ENCODE results near the gene ASAP2.
"Not testable (repeated sequence)": the region's sequence is repeated elsewhere in the genome, so short reads cannot be mapped to it uniquely, and the experiment has no call there.

Gene ASAP2

DNA sequence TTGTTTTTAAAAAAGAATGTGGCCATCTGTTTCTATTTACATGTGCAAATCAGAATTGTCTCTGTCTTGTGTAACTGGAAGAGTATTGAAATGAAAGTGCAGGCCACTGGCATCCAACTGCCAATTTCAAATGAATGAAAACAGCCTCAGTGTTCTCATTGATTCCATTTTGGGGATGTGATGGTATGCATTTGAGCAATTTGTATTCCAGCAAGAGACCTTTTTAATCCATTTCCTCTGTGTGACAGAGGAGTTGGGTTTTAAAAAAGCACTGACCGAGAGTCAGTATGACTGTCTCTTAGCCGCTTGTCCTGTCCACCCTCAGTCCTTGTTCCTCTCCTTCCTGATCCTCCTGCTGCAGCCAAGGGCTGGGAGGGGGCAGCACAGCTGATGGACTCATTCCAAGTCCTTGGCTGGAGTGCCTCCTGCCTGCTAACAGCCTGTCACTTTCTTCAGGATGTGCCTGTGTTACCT lies 50.0 kb downstream of the ASAP2 start:
- DNase-seq = no peak

DNA sequence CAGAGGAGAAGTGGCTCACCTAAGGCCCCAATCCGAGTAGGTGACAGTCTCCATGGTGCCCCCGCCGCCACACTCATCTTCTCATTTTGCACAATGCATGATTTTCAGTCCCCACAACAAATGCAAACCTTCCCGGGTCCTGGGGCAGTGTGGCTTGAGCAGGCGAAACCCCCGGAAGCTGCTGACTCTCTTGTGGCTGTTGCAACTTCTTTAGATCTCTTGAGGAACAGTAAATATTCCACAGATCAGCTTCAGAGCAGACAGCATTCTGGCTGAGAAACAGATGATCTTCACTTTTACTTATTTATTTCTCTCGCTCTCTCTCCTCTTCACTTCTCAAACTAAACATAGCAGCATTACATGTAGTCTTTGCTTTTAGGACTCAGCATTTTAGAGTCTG lies 51.9 kb downstream of the ASAP2 start:
- no peak for DNase-seq

DNA sequence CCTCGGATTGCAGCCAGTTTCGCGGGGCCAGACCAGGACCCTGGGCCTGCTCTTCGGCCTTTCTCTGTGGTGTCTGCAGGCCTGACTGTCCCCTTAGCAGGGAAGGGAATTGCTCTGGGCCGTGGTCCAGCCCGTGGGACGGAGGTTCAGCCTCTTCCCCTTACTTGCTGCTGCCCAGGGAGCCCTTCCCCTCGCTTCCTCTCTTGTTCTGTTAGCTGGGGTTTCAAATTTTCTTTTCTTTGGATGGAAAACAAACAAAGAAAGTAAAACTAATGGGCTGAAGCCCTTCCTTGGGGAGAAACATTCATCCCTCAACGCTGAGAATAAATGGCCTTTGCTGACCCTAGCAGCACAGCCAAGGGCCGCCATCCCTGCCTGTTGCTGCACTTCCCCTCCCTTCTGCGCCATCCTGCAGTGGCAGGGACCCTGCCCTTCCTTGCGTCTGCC lies 52.4 kb downstream of the ASAP2 start:
- DNase-seq = no peak

DNA sequence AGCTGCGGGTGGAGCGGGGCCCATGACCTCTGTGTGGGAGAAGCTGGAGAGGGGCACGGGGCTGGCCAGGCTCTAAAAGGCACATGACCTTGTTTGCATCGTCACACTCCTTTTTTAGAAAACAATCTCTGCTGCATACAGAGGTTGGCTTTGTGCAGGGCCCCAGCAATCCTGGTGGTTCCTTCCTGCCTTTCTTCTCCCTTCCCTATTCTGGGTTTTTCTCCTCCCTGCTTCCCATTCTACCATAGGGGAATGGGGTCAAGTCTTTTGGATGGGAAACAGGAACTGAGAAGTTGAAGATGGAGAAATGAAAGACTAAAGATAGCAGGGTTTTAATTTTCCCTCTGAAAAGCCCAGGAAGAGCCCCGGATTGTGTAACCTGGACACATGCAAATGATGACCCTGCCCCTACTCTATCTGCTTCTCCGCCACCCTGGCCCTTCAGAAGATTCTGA lies 53.9 kb downstream of the ASAP2 start:
- DNase-seq = no peak

DNA sequence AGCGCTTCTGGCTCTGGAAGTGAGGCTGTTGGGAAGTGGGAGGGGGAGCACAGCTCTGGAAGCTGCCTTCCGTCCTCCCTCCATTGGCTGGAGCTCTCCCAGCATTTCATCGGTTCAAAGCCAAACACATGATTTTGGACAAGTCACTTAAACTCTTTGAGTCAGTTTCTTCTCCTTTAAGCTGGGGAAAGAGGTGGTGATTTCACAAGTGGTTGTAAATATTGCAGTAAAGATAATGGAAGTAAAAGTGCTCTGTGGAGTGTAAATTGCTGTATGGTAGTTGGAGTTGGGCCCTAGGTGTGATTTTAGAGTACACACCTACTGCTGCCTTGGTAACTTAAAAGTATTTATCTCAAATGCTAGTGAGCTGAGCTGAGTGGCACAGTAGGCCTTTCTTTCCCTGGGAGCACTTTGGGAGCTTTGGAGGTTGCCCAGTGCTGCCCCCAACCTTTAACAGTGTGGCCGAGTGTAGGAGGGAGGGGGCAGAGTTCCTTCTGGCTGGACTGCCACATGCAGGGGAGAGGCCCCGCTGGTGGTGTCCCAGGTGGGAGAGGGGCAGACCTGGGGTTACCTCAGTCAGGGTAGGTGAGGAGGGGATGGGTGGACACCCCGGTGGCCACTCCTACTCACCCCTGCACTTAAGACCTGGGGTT lies 54.7 kb downstream of the ASAP2 start:
- no peak for DNase-seq

DNA sequence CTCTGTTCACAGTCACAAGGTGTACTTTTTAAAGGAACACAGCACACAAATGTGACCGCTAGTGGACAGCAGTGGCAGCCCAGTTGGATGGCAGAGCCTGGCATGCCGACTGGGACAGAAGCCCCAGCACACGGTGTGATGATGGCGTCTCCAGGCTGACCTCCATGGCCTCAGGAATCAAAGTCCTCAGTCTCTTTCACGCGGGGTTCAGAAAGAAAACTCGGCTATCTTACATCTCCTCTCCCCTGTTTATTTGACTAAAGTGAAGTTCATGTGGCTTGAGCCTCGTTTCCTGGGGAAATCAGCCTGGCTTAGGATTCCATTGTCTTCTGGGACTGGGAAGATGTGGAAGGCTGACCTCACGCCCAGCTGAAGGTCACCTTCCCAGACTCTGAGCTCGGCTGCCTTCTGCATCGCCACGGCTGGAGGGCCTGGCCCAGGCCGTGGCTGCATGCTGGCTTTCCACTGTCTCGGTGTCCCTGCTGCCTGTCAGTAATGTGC lies 56.1 kb downstream of the ASAP2 start:
- no peak for DNase-seq

DNA sequence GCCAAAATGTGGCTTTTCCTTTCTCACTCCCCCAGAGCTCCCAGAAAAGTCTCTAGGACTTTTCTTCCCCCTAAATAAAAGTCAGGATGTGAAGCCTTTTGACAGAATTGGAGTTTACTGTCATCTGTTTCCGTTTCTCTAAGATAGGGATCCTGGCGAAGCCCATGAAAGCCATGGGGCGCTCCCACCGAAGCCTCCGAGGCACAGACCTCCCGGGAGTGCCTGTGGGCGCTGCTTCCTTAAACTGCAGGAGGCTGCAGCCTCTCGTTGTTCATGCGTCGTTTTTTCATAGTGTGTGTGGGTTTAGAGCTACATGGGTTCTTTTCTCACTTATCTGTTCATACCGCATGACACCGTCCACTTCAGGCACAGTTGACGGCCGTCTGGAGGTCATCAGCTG lies 56.8 kb downstream of the ASAP2 start:
- no peak for DNase-seq

DNA sequence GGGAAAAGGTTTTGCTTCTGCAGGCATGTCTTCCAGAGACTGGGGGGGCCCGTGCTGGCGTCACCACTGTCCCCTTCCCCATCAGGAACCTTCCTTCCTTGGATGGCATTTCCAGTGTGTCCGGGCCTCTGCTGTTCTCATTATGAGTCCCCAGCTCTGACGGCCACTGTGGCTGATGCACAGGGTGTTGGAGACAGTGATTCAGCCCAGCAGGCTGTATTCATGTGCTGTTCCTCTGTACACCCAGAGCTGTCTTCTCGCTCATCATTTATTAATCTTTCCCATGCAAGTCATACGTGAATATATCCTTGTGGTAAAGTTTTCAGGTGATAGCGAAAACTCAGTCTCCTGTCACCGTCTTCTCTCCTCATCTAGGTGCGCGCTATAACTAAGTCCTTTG lies 57.7 kb downstream of the ASAP2 start:
- DNase-seq = no peak

DNA sequence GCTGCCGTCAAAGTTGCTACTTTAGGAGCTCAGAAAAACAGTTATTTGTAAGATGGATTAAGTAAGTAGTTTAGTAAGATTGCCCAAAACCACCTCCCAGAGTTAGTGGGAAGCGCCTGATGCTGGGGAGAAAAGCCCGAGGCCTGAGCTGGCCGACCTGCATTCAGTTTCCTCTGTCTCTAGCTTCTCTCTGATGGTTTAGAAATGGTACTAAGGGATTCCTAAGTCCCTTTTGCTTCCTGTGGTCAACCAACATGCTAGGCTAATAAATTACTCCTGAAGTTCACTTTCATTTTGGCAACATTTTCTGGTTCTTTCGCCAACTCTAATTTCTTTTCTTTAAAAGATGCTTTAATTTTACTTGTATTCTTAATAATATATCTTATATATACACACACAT lies 60.1 kb downstream of the ASAP2 start:
- no peak for DNase-seq

DNA sequence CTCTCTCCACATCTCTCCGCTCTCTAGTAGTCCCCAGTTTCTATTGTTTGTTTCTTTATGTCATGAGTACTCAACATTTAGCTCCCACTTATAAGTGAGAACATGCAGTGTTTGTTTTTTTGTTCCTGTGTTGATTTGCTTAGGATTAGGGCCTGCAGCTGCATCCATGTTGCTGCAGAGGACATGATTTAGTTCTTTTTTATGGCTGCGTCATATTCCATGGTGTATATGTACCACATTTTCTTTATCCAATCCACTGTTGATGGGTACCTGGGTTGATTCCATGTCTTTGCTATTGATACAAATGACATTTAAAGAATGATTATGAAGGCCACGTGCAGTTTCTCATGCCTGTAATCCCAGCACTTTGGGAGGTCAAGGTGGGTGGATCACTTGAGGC lies 60.7 kb downstream of the ASAP2 start:
- not testable (repeated sequence) for DNase-seq

DNA sequence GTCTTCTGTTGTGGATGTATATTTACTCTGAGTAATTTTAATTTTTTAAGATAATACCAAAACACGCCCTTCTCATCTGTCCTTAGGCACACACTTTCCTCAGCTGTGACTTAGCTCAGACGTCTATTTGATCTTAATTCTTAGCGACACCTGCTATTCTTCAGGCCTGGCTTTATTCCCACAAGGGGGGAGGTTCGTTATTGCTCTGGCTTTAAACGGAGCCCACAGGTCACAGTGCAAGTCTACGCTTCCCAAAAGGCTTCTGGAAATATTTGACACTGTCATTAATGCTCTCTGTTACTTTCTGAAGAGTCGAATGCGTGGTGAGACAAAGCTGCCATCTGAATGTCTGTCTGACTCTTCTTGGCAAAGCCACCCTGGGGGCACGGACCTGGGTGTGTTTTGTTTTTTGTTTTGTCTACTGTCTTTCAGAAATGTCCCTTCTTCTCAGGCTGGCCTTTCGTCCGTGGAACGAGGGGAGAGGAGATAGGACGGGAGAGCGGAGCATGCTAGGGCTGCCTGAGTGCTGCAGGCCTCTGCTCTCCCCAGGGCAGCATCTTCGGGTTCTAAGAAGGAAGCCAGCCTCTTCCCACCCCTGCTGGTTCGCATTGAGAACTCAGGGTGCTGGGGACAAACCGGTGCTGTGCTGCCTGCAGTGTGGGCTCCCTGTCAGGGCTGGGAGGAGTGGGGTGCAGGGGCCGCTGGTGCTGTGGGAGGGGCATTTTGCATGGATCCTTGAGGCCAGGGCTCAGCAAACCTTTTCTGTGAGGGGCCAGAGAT lies 61.9 kb downstream of the ASAP2 start:
- DNase-seq = no peak

DNA sequence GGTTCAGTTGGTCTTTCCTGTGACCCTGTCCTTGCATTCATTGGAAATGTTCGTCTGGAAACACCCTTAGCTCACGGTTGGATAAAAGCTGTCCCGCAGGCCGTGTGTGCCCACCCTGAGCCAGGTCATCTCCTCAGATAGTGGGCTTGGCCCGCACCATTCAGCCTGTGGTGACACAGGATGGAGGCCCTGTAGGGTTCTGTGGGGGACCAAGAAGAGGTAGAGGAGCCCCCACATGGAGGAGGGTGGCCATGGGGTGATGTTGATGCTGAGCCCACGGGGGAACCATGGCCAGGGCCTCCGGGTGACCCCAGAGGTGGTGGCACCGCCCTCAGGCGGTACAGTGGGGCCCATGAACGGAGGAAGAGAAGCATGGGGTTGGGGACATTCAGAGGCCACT lies 62.7 kb downstream of the ASAP2 start:
- no peak for DNase-seq

DNA sequence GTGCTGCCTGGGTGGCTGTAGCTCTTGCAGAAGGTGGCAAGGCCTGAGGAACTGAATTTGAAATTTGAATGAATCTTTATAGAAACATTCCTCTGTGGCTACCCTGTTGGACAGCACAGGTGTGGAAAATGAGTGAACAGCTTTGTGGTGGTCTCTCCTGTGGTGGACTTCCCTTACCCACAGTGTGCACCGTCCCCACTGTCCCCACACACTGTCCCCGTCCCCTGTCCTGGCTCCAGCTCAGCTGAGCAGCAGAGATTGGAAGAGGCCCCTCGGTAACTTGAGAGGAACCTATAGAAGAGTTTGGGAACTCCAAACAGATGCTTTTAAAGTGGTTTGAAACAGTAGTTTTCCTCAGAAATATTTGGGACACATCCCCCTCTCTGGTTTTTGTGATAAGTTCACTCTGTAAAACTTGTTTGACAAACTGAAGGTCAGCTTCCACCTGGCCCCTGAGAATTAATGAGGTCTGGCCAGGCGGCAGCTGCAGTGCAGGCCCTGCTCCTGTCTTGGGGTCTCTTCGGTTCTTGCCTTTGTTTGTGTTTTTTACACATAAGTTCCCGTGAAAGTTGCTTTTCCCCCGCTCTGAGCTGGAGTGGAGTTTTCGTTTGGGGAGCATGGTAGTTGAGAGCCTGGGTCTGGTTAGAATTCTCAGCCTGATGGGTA lies 63.2 kb downstream of the ASAP2 start:
- DNase-seq = no peak

DNA sequence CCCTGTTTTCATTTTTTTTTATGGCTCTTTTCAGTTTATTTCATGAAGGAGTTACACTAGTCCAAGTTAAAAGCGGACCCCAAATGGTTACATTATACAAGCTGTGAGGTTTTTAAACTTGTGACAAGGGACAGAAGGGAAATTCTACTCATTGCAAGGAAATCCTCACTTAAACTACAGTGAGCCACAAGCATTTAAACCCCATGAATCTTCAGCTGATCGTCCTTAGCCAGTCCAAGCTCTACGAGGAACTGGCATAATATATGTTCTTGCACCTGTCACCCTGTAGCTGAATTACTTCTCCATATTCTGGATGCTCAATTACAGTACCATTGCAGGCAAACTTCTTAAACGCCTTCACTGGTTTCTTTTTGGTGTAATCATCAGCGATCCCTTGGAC lies 64.5 kb downstream of the ASAP2 start:
- no peak for DNase-seq

DNA sequence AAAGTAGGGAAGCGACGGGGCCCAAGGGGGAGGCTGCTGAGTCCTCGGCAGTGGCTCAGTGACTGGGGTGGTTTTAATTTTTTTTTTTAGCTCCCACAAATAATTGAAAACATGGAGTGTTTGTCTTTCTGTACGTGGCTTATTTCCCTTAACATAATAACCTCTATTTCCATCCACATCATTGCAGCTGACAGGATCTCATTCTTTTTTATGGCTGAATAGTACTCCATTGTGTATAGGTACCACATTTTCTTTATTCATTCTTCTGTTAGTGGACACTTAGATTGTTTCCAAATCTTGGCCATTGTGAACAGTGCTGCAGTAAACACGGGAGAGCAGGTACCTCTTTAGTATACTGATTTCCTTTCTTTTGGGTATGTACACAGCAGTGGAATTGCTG lies 65.1 kb downstream of the ASAP2 start:
- no peak for DNase-seq

DNA sequence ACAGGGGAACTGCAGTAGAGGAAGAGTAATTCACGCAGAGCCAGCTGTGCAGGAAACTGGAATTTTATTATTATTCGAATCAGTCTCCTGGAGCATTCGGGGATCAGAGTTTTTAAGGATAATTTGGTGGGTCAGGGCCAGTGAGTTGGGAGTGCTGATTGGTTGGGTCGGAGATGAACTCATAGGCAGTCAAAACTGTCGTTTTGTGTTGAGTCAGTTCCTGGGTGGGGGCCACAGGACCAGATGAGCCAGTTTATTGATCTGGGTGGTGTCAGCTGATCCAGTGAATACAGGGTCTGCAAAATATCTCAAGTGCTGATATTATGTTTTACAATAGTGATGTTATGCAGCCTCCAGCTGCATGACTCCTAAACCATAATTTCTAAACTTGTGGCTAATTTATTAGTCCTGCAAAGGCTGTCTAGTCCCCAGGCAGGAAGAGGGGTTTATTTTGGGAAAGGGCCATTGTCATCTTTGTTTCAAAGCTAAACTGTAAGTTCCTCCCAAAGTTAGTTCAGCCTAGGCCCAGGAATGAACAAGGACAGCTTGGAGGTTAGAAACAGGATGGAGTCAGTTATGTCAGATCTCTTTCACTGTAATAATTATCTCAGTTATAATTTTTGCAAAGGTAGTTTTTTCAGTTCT lies 67.0 kb downstream of the ASAP2 start:
- no peak for DNase-seq

DNA sequence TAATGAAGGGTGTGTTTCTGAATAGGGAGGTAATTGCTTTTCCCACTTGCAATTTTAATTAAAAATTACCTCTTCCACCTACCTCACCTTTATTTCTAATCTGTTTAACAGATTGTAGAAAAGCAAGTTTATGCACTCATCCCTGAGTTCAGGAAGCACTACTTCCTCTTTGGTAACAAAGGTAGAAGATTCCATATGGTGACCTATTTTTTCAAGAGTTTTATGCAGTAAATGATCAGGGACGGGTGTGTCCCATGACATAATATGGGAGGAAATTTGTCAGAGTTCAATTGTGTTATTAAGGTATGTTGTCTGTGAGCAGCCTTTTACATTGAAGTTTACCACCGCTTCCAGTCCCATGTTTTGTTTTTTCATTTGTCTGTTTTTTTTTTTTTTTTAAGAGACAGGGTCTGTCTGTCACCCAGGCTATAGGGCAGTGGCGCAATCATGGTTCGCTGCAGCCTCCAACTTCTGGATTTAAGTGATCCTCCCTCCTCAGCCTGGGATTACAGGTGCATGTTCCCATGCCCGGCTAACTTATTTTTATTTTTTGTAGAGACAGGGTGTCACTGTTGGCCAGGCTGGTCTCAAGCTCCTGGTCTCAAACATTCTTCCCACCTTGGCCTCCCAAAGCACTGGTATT lies 68.2 kb downstream of the ASAP2 start:
- no peak for DNase-seq

DNA sequence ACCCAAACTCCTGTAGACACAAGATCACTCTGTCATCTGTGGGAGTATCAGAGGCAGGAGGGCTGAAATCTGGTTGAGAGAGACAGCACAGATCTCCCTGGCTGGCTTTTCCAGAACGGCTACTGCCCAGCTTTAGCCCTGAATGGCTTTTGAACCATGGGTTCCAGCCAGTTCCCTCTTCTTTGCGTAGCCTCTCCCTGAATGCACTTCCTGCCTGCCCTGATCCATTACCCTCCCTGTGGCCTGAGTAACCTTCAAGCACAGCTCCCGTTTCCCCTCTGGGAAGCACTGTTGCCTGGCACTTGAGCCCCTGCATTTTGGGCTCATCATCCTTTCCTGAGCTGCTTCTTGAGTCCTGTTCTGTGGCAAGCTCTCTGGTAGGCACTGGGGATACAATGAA lies 68.8 kb downstream of the ASAP2 start:
- no peak for DNase-seq

DNA sequence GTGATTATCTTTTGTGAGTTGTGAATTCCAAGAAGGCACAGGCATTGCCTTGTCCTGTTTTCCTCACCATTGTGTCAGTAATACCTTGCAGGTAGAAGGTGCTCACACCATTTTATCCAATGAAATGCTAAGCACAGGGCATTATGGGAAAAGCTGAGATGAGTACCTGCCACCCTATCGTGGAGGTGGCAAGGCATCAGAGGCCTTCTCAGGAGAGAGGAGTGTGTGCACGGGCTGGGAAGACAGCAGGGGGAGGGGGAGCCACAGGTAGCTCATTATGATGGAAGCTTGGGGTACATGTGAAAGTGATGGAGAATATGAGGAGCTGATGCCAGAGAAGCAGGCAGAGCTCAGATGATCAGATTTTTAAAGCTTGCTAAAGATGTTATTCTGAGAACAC lies 69.5 kb downstream of the ASAP2 start:
- no peak for DNase-seq

DNA sequence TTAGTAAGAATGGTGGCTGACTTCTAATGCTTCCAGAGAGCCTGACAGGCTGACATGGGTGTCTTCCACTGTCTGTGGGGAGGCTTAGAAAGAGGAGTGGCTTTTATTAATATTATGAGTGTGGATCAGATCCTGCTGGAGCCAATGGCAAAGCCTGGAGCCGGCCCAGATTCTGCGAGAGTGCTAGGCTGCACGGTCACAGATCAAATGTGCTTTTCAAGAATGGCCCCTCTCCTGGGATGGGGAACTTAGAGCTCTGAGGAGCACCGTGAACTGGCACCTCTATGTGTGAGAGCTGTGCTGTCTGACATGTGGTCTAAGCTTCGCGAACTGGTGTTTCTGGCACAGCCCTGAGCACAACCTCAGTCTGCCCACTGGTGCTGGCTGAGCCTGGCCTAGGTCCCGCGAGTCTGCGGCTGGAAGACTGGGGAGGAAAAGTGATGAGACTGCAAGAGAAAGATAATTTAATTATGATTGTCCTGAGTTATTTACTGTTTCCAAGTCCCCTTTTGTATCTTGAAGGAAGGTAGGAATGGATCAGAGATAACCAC lies 70.4 kb downstream of the ASAP2 start:
- no peak for DNase-seq

DNA sequence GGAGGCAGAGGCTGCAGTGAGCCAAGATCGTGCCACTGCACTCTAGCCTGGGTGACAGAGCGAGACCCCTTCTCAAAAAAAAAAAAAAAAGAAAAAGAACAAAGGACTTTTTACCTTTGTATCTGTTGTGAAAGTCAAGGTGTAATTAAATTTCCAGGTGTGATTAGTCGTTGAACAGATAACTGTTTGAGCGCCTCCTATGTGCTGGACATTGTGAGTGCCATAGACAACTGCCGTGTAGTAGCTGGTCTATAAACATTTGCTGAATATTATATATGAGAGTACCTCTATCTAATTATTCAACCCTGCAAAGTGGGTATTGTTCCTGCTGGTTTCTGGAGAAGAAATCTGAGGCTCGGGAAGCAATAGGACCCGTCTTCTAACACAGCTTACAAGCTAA lies 71.8 kb downstream of the ASAP2 start:
- DNase-seq = no peak

DNA sequence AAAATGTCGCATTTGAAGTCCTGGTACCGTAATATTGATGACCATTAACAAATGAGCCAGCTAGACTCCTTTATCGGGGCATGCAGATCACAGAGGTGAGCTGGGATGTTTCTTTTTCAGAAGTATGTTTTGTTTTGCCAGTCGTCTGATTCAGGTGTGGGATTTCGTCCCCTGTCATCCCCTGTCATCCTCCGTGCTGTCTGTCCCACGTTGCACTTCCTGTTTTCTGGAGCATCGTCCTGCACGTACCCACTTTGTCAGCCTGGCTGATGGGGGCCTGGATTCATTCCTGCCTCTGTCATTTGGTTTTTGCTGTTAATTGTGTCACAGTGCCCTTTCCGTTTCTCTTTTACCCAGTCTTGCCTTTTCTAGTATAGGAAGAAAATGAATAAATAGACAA lies 72.8 kb downstream of the ASAP2 start:
- no peak for DNase-seq
